SHP77 treated with DMSO at 0.1 percent for 48 hours (cell line): ENCODE measurements around the gene VAV2.

Experiments
- DNase-seq: peaks from one replicate; lab custom pipeline; 2025; lab: John Stamatoyannopoulos, UW

The VAV2 gene

DNA sequence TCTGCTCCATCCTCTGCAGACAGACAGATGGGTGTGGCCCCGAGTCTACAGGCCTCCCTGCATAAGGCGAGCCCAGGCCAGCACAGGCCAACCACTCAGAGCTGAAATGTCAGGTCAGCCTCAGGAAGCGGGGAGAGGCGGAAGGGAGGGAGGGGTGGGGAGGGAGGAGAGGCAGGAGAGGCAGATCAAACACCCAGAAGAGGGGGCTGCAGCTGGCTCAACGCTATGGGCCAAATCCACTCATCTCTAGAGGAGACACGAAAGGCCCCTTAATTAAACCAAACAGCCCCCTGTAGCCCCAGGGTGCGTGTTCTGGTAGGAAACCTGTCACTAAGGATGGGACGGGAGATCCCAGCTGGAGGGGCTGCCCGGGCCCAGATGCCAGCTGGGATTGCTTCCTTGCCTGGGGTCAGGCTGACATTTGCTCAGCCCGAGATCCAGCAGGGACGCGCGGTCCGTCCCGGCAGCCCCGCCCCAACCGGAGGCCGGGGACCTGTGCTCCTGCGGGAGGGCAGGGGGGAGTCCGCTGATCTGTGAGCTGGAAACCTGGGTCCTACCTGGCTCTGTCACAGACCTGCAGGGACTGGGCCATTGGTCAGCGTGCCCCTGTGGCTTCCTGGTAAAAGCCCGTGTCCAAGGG is 156.7 kb downstream of the VAV2 start:
- no peak for DNase-seq

GRCh38 chr9:133834080-133834976 is 157.8 kb downstream of the VAV2 start:
- no peak for DNase-seq

- no peak for DNase-seq
Measured at GRCh38 chr9:133833388-133834025, 158.6 kb downstream of the VAV2 start.

DNA sequence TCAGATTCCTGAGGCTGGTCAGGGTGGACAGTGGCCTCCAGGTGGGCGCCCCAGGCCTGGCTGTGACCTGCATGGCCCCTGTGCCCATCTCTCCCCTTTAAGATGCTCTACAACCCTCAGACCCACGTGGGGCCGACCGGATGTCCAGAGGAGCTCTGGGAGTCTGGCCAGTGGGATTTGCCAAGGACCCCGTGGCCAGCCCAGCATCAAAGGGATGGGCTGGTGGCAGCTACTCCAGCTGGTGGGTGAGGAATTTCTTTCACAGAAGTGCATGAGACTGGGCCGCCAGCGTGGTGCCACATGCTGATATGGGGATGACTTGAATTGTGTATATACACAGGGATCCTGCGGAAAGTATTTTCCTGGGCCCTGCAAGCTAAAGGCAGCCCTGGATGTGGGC is 159.2 kb downstream of the VAV2 start:
- no peak for DNase-seq

DNA sequence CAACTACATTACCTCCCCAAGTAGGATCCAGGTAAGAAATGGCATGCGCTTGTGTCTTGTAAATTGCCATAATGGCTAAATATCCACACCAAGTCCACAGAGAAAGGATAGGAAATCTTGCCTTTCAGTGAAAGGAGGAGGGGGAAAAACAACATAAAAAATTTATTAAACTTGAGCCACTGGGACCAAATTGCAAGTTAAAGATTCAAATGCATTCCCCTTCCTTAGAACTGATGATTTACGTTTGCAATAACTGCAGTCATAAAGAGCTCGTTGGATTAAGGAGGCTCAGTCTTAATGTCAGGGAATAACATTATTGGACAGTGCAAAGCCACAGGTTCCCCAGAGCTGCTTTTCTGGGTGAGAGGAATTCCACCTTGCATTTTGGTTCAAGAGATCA is 161.4 kb downstream of the VAV2 start:
- no peak for DNase-seq

- no peak for DNase-seq
Measured at GRCh38 chr9:133830310-133830709, 161.8 kb downstream of the VAV2 start.

GRCh38 chr9:133828338-133828997 is 163.7 kb downstream of the VAV2 start:
- DNase-seq: no peak

GRCh38 chr9:133826289-133827085 is 165.6 kb downstream of the VAV2 start:
- DNase-seq: no peak

DNA sequence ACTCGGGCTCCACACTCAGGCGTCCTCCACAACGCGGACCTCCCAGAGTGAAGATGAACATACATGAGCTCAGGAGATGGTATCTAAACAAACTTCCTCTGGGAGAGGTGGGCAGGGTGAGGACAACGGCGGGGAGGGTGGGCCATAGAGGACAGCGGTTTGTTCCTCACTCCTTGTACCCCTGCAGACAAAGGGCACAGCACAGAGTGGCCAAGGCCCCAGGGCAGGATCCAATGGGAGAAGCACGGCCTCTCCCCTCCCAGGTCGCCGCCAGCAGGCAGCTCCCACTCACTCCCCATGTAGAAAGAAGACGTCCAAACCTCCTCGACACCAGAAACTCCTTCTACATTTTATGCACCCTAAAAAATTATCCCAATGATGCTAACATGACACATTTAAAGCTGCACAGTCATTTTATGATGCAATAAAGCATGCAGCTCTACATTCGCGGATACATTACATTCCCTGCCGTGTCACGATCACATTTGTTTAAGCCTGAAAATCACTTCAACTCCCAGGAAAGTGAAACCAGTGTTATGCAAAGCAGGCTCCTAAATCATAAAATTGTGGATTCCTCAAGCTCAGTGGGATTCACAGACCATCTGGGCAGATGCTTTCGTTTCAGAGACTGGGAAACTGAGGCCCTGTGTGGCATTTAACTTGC is 166.4 kb downstream of the VAV2 start:
- no peak for DNase-seq

DNA sequence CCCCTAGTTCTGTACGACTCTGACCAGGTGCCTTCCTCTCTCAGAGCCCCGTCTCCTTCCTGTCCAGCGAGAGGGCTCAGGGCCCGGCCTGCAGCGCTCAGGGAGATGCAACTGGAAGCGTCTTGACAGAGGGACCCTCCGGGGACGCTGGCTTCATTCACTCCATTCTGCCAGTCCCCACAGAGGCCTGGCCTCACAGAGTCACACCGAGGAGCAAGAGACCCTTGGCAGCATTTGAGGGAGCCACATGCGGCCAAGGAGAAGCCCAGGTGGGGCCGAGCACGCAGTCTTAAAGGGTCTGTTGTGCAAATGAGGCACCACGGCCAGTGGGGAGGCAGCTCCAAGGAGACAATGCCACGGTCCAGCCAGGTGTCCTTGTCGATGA is 167.3 kb downstream of the VAV2 start:
- no peak for DNase-seq

GRCh38 chr9:133824106-133824801 is 167.9 kb downstream of the VAV2 start:
- no peak for DNase-seq

GRCh38 chr9:133823189-133824105 is 168.7 kb downstream of the VAV2 start:
- no peak for DNase-seq

DNA sequence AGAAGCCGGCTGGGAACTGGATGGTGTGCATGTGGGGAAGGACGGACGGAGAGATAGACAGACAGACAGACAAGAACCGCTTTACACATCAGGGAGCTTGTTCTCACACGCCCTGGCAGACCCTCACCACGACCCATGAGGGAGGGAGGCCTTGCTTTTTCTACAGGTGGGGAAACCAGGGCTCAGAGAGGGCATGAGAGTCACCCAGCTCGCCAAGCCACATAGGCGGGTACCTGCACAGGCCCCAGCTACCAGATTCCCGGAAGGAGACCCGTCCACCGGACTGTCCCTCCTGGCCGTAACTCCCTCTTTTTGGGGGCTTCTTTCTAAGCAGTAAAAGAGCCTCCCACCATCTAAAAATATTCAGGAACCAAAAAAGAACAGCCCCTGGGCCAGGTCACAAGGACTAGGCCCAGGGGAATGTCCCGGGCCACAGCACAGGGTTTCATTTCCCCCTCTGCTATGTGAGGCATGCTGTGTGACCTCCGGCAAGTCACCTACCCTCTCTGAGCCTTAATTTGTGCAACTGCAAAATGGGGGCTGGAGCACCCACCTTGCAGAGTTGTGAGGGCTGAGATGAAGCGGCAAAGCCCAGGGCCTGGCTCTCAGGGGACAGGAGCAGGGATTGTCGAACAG is 169.6 kb downstream of the VAV2 start:
- DNase-seq: no peak

GRCh38 chr9:133821601-133822429 is 170.3 kb downstream of the VAV2 start:
- DNase-seq: no peak

- no peak for DNase-seq
Measured at GRCh38 chr9:133819923-133820322, 172.2 kb downstream of the VAV2 start.

- DNase-seq: no peak
Measured at GRCh38 chr9:133818444-133818843, 173.7 kb downstream of the VAV2 start.

DNA sequence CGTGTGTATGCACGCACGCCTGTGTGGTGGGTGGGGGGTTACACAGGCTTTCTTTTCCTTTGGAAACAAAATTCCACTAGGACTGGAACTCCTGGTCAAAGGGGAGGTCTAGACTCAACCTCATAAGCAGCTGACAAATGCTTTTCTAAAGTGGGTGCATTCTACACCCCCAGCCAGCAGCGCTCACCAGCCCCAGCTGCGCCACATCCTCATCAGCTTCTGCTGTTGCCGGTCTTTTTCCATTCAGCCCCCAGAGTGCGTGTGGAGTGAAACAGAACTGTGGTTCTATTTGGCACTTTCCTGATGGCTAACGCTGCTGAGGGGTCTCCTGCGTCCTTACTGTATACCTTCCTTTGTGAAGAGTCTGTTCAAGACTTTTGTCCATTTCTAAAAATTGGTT is 176.3 kb downstream of the VAV2 start:
- no peak for DNase-seq

DNA sequence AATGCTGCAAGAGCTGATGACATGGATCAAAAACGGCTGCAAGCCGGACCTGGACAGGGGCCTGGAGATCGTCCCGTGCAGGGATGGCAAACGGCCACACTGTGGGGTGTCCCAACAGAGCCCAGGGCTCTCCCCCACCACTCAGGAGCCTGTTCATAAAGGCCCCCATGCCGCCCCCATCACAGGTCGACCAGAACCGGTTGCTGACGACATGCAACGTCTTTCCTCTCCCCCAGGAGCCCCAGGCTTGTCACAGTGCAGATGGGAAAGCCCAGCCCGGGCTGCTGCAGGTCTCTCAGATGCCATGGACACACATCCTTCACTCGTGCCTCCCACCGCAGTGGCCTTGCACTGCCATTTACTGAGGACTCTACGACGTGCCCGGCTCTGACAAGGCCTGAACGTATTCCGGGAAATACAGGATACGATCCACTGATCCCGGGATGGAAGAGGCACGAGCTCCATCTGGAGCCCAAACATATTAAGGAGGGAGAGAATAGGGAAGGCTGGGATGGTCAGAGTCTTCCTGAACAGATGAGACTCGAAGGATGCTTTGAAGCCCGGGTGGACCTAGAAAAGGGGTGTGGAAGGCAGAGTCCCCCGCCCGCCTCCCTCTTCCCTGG is 177.4 kb downstream of the VAV2 start:
- DNase-seq: no peak
